Neutrophil (primary cell): ENCODE results near the gene PAFAH1B1.
"Not testable (repeated sequence)": the region's sequence is repeated elsewhere in the genome, so short reads cannot be mapped to it uniquely, and the experiment has no call there.

Source experiments
- H3K27ac ChIP-seq: fragments of 200-600 bp; sonication (generic); 2 replicates; pipeline ENCODE4 v1.5.1; 2016; ENCODE audit warnings: mild to moderate bottlenecking, moderate library complexity
- H3K27me3 ChIP-seq: fragments of 200-600 bp; sonication (generic); 2 replicates; pipeline ENCODE4 v1.6.0; 2016; ENCODE audit warnings: mild to moderate bottlenecking
- H3K36me3 ChIP-seq: fragments of 200-600 bp; sonication (generic); 2 replicates; pipeline ENCODE4 v1.5.1; 2017
- H3K4me1 ChIP-seq, 2 experiments: fragments of 200-600 bp in 1 of 2; sonication (generic) in 1 of 2; 1 replicate in 1 of 2; 2 replicates in 1 of 2; pipeline versions ENCODE4 v1.5.1 to v1.6.1; 2013 to 2016; ENCODE audit warnings: low read depth in 1 of 2, low read length in 1 of 2, mild to moderate bottlenecking in 1 of 2, moderate library complexity in 1 of 2; ENCODE audit not compliant: control insufficient read depth in 1 of 2, insufficient read depth in 1 of 2
- H3K4me3 ChIP-seq, 2 experiments: fragments of 200-600 bp in 1 of 2; sonication (generic) in 1 of 2; 1 replicate in 1 of 2; 2 replicates in 1 of 2; pipeline ENCODE4 v1.5.1; 2013 to 2016; ENCODE audit warnings: low read depth in 1 of 2, low read length in 1 of 2, mild to moderate bottlenecking in 1 of 2, moderate library complexity in 1 of 2
- H3K9me3 ChIP-seq: fragments of 200-600 bp; sonication (generic); 2 replicates; pipeline ENCODE4 v1.5.1; 2016
- TF ChIP-seq, protein P1 (sequence below): fragments of 200-600 bp; sonication (generic); IDR thresholded peaks from 2 replicates; pipeline ENCODE4 v1.5.1; 2016; ENCODE audit warnings: antibody characterized with exemption

Gene PAFAH1B1

DNA sequence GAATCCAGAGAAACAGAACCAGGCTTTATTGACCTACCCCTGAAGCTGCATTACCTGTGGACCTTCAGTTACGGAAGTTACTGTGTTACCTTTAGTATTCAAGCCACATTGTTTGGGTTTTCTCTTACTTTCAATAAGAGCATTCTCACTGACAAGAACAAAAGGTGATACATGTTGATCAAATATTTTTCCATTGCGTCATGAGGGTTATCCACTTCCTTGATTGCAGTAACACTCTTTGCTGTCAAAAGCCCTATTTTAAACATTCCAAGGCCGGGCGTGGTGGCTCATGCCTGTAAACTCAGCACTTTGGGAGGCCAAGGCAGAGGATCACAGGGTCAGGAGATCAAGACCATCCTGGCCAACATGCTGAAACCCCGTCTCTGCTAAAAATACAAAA lies 28.6 kb upstream of the PAFAH1B1 start:
- Histone ChIP-seq H3K27ac (no peak overlapping the region), H3K9me3 (no peaks in the 10 kb centered on the region), H3K4me1 (no peaks in the 10 kb centered on the region), H3K4me3 (no peak overlapping the region), H3K27me3 (no peaks in the 10 kb centered on the region), H3K36me3 (no peaks in the 10 kb centered on the region)
- TF ChIP-seq, protein P1, sequence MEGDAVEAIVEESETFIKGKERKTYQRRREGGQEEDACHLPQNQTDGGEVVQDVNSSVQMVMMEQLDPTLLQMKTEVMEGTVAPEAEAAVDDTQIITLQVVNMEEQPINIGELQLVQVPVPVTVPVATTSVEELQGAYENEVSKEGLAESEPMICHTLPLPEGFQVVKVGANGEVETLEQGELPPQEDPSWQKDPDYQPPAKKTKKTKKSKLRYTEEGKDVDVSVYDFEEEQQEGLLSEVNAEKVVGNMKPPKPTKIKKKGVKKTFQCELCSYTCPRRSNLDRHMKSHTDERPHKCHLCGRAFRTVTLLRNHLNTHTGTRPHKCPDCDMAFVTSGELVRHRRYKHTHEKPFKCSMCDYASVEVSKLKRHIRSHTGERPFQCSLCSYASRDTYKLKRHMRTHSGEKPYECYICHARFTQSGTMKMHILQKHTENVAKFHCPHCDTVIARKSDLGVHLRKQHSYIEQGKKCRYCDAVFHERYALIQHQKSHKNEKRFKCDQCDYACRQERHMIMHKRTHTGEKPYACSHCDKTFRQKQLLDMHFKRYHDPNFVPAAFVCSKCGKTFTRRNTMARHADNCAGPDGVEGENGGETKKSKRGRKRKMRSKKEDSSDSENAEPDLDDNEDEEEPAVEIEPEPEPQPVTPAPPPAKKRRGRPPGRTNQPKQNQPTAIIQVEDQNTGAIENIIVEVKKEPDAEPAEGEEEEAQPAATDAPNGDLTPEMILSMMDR, result no peak

DNA sequence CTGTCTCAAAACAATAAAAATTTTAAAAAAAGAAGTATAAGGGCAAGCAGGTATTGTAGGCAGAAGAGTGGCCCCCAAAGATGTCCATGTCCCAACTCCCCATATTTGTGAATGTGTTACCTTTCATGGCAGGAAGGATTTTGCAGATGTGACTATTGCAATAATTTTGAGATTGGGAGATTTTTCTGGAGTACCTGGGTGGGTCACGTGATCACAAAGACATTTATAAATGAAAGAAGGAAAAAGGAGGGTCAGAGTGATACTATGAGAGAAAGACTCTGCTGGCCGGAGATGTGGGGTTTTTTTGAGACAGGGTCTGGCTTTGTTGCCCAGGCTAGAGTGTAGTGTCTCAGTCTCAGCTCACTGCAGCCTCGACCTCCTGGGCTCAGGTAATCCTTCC lies 27.4 kb upstream of the PAFAH1B1 start:
- no peaks in the 10 kb centered on the region for H3K9me3 ChIP-seq
- TF ChIP-seq, protein P1, result no peak

DNA sequence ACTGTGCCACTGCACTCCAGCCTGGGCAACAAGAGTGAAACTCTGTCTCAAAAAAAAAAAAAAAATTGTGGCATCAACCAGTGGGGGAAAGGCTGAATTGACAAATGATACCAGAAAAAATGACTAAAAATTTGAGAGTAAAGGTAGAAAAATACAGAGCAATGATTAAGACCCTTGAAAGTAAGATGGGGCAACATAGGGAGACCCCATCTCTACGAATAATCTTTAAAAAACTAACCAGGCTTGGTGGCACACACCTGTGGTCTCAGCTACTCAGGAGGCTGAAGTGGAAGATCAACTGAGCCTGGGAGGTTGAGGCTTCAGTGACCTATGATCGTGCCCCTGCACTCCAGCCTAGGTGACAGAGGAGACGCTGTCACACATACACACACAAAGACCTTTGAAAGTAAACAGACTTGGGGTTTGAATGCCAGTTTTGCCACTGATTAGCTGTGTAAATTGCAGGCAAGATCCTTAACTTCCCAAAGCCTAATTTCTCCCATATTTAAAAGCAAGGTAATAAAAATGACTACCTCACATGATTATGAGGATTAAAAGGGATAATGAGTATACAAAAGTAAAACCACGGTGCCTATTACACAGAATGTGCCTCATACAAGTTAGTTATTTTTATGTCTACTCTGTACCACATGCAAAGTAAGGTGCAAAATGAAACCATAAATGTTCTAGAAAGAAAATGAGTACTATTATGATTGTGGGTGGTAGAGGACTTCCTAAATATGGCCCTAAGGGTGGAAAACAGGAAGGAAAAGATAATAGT lies 21.7 kb upstream of the PAFAH1B1 start:
- Histone ChIP-seq H3K36me3 (no peaks in the 10 kb centered on the region), H3K27ac (no peak overlapping the region), H3K4me1 (no peaks in the 10 kb centered on the region), H3K27me3 (no peaks in the 10 kb centered on the region), H3K4me3 (no peak overlapping the region), H3K9me3 (no peaks in the 10 kb centered on the region)
- TF ChIP-seq, protein P1, result no peak

More for the DNA sequence above, 27.4 kb upstream of the PAFAH1B1 start:
- no peaks in the 10 kb centered on the region for H3K4me1 ChIP-seq
- H3K27ac ChIP-seq, result no peak overlapping the region
- no peaks in the 10 kb centered on the region for H3K36me3 ChIP-seq
- no peak overlapping the region for H3K4me3 ChIP-seq
- H3K27me3 ChIP-seq, result no peaks in the 10 kb centered on the region

DNA sequence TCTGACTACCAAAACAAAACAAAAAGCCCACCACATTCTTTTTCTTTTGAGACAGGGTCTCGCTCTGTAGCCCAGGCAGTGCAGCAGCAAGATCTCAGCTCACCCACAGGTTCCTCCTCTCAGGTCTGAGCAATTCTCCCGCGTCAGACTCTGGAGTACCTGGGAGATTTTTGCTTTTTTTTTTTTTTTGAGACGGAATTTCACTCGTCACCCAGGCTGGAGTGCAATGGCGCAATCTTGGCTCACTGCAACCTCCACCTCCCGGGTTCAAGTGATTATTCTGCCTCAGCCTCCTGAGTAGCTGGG lies 21.2 kb upstream of the PAFAH1B1 start:
- H3K27me3 ChIP-seq, H3K9me3 ChIP-seq, H3K36me3 ChIP-seq, H3K4me1 ChIP-seq, H3K4me3 ChIP-seq, H3K27ac ChIP-seq: not testable (repeated sequence)

DNA sequence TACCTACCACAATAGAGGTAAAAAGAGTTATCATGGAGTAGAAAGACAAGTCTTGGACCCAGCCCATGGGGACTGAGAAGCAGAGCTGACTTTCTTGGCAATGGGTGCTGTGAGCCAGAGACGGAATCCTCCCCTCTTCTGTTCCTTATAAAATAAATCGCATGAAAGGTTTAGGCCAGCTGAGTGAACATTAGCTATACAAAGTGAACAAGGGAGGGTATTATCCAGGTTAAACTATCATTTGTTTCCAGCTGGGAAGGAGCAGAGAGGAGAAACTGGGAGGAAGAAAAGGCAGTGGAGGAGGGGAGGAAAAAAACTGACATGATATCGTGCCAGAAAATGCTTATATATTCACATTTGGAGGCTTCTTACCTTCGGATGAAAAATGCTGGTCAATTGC lies 13.3 kb upstream of the PAFAH1B1 start:
- no peak overlapping the region for H3K4me3 ChIP-seq
- H3K27me3 ChIP-seq, result peaks cover 15% of the 10 kb centered on the region
- no peaks in the 10 kb centered on the region for H3K36me3 ChIP-seq
- TF ChIP-seq, protein P1, result no peak
- H3K4me1 ChIP-seq, result no peaks in the 10 kb centered on the region
- H3K27ac ChIP-seq, result no peak overlapping the region
- no peaks in the 10 kb centered on the region for H3K9me3 ChIP-seq

DNA sequence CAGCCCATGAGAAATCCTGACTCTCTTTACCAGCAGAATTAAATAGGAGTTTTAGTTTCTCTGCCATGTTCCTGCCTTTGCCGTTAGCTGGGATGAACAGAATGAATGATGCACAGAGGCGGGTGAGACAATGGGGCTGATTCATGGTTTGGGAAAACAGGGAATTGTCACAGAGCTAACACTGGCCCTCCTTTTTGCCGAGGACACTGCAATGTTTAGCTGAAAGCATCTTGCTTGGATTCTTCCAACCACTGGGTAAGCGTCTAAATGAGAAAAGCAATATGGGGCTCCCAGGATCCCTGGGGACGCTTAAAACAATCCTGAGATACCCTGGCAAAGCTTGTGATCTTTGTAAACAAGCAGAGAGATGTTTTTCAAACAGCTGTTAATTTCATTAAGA lies 12.8 kb upstream of the PAFAH1B1 start:
- TF ChIP-seq, protein P1, result no peak
- H3K4me1 ChIP-seq, result no peaks in the 10 kb centered on the region
- H3K36me3 ChIP-seq, result no peaks in the 10 kb centered on the region
- peaks cover 15% of the 10 kb centered on the region for H3K27me3 ChIP-seq
- H3K9me3 ChIP-seq, result no peaks in the 10 kb centered on the region
- H3K4me3 ChIP-seq, result no peak overlapping the region
- H3K27ac ChIP-seq, result no peak overlapping the region
